Fibroblast of skin of right quadriceps (primary cell): ENCODE results near the gene NDUFB5.
"Not testable (repeated sequence)": the region's sequence is repeated elsewhere in the genome, so short reads cannot be mapped to it uniquely, and the experiment has no call there.

Experiments used
- DNase-seq: peaks from one replicate; pipeline ENCODE4 v3.0.0-alpha.2; 2013

Gene NDUFB5

GRCh38 chr3:179640469-179640868 lies 35.9 kb downstream of the NDUFB5 start:
- no peak for DNase-seq

GRCh38 chr3:179642871-179643270 lies 38.3 kb downstream of the NDUFB5 start:
- DNase-seq: no peak

- DNase-seq: not testable (repeated sequence)
These were observed 39.2 kb downstream of the NDUFB5 start for GRCh38 chr3:179643837-179644236.

- DNase-seq: no peak
These were observed 41.6 kb downstream of the NDUFB5 start for GRCh38 chr3:179646177-179646576.

- no peak for DNase-seq
These were observed 47.3 kb downstream of the NDUFB5 start for GRCh38 chr3:179651687-179652446.

- peak; percentile 88 for DNase-seq
These were observed 48.0 kb downstream of the NDUFB5 start, which contains the start of gene USP13 for GRCh38 chr3:179652447-179653095. Gene USP13, plus strand, starts transcription at chr3:179653040. Its CDS starts 186 bp downstream, at chr3:179653226.

- peak; percentile 79 for DNase-seq
These were observed 48.7 kb downstream of the NDUFB5 start for GRCh38 chr3:179653096-179653797.

GRCh38 chr3:179655236-179655635 lies 50.6 kb downstream of the NDUFB5 start:
- no peak for DNase-seq

- DNase-seq: no peak
These were observed 54.0 kb downstream of the NDUFB5 start for GRCh38 chr3:179658606-179659005.

- no peak for DNase-seq
These were observed 56.3 kb downstream of the NDUFB5 start for GRCh38 chr3:179660872-179661271.

- DNase-seq: no peak
These were observed 57.2 kb downstream of the NDUFB5 start for GRCh38 chr3:179661777-179662176.

- DNase-seq: no peak
These were observed 58.5 kb downstream of the NDUFB5 start for GRCh38 chr3:179663093-179663492.

- no peak for DNase-seq
These were observed 61.4 kb downstream of the NDUFB5 start for GRCh38 chr3:179666030-179666429.

- no peak for DNase-seq
These were observed 61.9 kb downstream of the NDUFB5 start for GRCh38 chr3:179666436-179667035.

- DNase-seq: no peak
These were observed 63.8 kb downstream of the NDUFB5 start for GRCh38 chr3:179668429-179668828.

- no peak for DNase-seq
These were observed 65.7 kb downstream of the NDUFB5 start for GRCh38 chr3:179670311-179670710.

- no peak for DNase-seq
These were observed 66.7 kb downstream of the NDUFB5 start for GRCh38 chr3:179671309-179671708.

GRCh38 chr3:179671747-179672242 lies 67.2 kb downstream of the NDUFB5 start:
- no peak for DNase-seq

GRCh38 chr3:179672918-179673317 lies 68.3 kb downstream of the NDUFB5 start:
- DNase-seq: no peak

GRCh38 chr3:179673523-179673922 lies 68.9 kb downstream of the NDUFB5 start:
- DNase-seq: no peak

GRCh38 chr3:179676081-179676480 lies 71.5 kb downstream of the NDUFB5 start:
- DNase-seq: no peak
